GM19193 (cell line): Measurements from ENCODE around the gene HMX1.

Source experiments
- POLR2A ChIP-seq: IDR thresholded peaks from 4 replicates; pipeline ENCODE4 v1.6.1; 2011; ENCODE audit not compliant: insufficient read depth, insufficient read length; ENCODE audit errors: extremely low read depth

HMX1 gene

GRCh38 chr4:8850074-8850829, 21.4 kb downstream of the HMX1 start:
- TF ChIP-seq POLR2A = no peak

- TF ChIP-seq POLR2A = no peak
Measured at GRCh38 chr4:8849266-8850073, 22.2 kb downstream of the HMX1 start.

- TF ChIP-seq POLR2A = no peak
Measured at GRCh38 chr4:8848507-8849265, 23.0 kb downstream of the HMX1 start.

- no peak for TF ChIP-seq POLR2A
Measured at GRCh38 chr4:8847764-8848163, 23.9 kb downstream of the HMX1 start.

- no peak for TF ChIP-seq POLR2A
Measured at GRCh38 chr4:8847331-8847730, 24.3 kb downstream of the HMX1 start.

- no peak for TF ChIP-seq POLR2A
Measured at GRCh38 chr4:8846826-8847225, 24.8 kb downstream of the HMX1 start.

GRCh38 chr4:8846046-8846720, 25.5 kb downstream of the HMX1 start:
- no peak for TF ChIP-seq POLR2A

GRCh38 chr4:8844976-8845690, 26.5 kb downstream of the HMX1 start:
- TF ChIP-seq POLR2A = no peak

GRCh38 chr4:8843597-8843996, 28.0 kb downstream of the HMX1 start:
- no peak for TF ChIP-seq POLR2A

- TF ChIP-seq POLR2A = no peak
Measured at GRCh38 chr4:8842614-8843013, 29.0 kb downstream of the HMX1 start.

- TF ChIP-seq POLR2A = no peak
Measured at GRCh38 chr4:8841678-8842268, 29.9 kb downstream of the HMX1 start.

- no peak for TF ChIP-seq POLR2A
Measured at GRCh38 chr4:8840816-8841455, 30.7 kb downstream of the HMX1 start.
